Measurements from ENCODE around the gene TEX28.

DNA sequence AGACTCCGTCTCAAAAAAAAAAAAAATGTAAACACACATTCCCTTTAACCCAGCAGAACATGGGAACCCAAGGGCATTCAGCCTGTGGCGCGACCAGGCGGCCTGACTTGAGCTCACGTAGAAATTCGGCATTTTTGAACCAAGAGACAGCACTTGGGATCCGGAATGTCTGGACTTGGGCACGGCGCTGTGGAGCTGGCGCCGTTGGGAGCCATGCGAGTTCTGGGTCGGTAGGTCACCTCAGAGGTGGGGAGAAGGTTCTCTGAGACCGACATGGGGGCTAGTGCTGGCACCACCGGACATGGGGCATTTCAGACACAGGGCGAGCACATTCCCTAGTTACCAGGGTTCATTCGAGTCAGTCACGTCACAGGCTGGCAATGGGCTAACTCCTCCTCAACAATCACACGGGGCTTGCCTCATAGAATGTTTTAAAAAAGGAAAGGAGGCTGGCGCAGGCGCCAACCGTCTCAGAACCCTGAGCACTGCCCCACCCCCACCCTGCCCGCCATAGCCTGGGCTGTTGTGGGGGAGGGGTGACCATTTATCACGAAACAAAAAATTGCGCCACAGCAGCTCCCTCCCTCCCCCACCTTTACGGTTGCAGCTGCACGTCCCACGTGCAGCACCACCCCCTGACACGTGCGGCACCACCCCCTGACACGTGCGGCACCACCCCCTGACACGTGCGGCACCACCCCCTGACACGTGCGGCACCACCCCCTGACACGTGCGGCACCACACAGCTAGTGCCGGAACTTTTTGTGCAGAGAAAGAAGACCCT, at the start of gene TEX28:
- no peak for TF ChIP-seq POLR2A (IDR thresholded peaks at IDR 0.05; ENCODE audit: low read length)
- TF ChIP-seq GATA1 (IDR thresholded peaks at IDR 0.05; ENCODE audit: low read depth, low read length), result no peak

Data from erythroblast (primary cell).